ENCODE measurements around the gene NUDCD3.

NUDCD3 gene

DNA sequence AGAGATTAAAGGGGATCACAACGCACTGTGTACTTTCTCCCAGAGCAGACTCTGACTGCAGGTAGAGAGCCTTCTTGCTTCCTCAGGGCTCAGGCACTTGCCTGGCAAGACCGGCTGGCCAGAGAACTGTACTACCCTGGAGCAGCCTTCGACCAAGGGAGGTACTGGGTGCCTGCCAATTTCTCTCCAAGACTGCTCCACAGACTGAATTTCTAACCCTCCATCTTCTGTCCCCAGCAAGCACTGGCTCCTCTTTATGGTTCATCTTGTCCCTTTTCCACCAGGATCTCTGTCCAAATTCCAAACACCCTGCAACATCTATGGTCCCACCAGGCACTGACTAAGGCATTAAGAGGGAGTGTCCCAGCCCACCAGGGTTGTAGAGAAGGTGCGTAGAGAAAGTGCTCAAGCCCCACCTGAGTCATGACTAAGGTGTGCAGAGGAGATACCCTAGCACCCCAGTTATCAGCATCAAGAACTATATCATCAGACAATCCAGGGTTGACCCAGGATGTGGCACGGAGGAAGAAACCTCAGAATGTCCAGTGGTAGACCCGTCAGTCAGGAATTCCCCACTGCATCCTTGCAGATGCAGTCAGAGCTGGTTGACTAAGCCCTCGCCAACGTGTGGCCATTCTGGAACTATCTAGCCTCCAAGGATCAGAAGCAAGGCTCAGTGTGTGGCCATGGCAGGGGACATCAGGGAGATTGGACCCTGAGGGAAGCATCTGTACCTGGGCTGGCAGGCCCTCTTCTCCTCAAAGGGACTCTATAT is 104.1 kb downstream of the NUDCD3 start:
- in situ Hi-C loops (cut with MboI; ENCODE audit: low pct_unique_long_range_greater_than_20kb, low sequenced_read_pairs, unreplicated experiment): no loop called here
- TF ChIP-seq, protein P1, sequence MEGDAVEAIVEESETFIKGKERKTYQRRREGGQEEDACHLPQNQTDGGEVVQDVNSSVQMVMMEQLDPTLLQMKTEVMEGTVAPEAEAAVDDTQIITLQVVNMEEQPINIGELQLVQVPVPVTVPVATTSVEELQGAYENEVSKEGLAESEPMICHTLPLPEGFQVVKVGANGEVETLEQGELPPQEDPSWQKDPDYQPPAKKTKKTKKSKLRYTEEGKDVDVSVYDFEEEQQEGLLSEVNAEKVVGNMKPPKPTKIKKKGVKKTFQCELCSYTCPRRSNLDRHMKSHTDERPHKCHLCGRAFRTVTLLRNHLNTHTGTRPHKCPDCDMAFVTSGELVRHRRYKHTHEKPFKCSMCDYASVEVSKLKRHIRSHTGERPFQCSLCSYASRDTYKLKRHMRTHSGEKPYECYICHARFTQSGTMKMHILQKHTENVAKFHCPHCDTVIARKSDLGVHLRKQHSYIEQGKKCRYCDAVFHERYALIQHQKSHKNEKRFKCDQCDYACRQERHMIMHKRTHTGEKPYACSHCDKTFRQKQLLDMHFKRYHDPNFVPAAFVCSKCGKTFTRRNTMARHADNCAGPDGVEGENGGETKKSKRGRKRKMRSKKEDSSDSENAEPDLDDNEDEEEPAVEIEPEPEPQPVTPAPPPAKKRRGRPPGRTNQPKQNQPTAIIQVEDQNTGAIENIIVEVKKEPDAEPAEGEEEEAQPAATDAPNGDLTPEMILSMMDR (IDR thresholded peaks at IDR 0.05; ENCODE audit: extremely low read depth, insufficient read depth, missing control alignments): no peak
- no peak for DNase-seq (ENCODE audit: low spot score)

DNA sequence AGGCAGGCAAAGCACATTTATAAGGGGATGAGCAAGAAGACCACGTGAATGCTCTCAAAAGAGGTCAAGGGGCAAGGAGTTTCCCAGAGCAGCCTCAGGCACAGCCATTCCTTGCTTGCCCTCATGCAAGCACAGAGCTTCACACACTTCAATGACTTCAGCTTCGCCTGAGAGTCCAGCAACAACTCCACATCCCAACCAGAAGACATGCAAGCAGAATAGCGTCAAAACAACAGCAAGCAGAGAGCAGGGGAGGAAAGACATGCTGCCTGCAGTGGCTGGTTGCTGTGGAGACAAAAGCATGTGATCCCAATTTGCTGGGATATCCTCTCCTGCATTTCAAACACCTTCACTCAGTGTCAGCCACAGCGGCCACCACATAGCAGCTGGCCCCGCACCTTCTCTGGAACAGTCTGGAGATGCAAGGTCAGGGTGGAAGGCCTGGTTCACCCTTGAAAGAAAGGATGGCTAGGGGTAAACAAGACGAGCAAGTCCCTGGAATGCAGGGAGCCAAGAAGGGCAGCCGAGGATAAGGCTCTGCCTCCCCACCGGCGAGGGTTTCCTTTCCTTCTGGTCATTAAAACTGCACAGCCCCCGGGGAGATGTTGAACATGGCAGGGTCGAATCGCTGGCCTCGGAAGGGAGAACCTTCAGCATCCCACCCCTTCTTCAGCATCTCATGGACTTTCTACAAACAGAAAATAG is 104.9 kb downstream of the NUDCD3 start:
- TF ChIP-seq, protein P1 (IDR thresholded peaks at IDR 0.05; ENCODE audit: extremely low read depth, insufficient read depth, missing control alignments): no peak
- no peak for DNase-seq (ENCODE audit: low spot score)
- in situ Hi-C loops (cut with MboI; ENCODE audit: low pct_unique_long_range_greater_than_20kb, low sequenced_read_pairs, unreplicated experiment): no loop called here

DNA sequence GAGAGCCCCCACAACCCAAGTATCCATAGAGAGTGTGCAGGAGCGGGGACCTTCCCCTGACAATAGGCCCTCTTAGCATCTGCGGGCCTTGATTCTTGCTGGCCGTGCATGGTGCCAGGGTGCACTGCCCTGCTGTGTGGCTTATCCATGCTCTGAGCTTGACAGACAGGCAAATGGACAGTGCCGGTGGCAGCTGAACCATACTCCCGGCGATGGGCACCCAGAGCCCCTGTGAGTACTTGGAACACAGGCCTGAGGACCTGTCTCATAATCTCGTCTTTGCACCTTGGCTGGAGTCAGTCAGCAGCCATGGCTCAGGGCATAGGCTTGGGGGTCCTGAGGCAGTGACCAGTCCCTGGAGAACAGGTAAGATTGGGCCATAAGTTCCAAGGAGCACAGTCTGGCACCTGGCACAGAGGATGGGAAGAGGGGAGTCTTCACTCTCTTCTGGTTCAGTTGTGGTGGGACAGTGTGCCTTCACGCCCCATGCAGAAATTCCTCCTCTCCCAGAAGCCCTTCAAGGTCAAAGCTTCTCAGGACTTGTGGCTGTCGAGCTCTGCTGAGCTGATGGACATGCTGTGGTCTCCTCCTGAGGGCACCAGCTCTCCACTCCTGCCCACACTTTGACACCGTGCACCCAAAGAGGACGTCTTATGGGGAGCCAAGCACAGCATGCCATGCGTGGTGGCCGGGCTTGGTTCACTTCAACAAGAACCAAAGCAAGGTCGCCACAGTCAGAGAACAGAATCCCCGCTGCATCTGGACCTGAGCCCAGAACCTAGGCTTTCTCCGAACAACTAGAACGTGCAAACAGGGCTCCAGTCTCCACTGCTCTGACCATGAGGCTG is 105.6 kb downstream of the NUDCD3 start:
- in situ Hi-C loops (cut with MboI; ENCODE audit: low pct_unique_long_range_greater_than_20kb, low sequenced_read_pairs, unreplicated experiment): no loop called here
- TF ChIP-seq, protein P1 (IDR thresholded peaks at IDR 0.05; ENCODE audit: extremely low read depth, insufficient read depth, missing control alignments): no peak
- DNase-seq (ENCODE audit: low spot score): no peak

DNA sequence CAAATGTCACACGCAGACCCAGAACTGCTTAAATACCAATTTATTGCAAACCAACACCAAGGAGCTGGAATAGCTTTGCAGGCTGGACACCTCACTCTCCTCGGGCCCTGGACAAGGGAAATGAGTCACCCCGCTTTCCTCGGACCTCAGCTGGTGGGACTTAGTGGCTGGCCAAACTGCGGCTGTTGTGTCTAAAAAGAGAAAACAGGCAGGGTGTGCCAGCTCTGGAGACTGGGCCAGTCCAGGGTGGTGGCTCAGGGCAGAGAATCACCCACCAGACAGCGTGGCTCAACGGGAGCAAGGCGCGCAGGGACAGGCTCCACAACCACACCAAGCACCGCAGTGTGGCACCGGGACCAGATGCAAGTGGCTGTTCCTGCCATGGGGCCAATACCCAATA is 106.9 kb downstream of the NUDCD3 start:
- DNase-seq (ENCODE audit: low spot score): no peak
- TF ChIP-seq, protein P1 (IDR thresholded peaks at IDR 0.05; ENCODE audit: extremely low read depth, insufficient read depth, missing control alignments): no peak
- in situ Hi-C loops (cut with MboI; ENCODE audit: low pct_unique_long_range_greater_than_20kb, low sequenced_read_pairs, unreplicated experiment): no loop called here

DNA sequence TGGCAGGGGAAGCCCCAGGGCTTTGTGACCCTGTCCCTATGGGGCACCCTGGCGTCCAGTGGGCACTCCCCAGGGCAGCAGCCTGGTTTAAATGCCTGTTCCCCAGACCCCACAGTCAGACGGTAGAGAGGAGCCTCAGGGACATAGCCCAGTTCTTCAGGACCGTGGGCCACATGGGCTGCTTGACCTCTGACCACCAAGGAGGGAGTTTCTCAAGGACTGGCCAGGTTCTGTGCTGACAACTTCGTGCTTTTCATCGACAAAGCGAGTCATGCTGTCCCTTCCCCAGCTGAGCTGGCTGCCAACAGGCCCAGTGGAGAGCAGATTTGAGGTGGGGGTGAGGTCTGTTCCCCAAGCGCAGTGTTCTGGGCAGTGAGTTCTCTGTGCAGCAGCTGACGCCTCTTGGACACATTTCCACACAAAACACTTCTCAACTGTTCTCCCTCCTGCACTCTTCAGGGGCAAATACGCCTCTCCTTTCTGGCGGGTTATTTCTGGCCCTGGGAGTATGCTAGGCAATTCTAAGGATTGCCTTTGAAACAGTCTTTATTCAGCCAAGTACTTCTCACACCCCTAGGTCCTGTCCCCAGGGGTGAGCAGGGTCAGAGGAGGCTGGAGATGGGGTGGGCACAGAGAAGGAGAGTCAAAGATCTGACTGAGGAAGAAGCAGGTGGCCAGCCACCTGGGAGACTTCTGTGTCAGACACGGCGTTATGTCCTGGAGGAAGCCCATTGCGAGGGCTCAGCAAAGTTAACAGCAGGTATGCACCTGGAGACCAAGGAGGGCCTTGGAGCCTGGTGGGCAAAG is 107.8 kb downstream of the NUDCD3 start:
- in situ Hi-C loops (cut with MboI; ENCODE audit: low pct_unique_long_range_greater_than_20kb, low sequenced_read_pairs, unreplicated experiment): no loop called here
- TF ChIP-seq, protein P1 (IDR thresholded peaks at IDR 0.05; ENCODE audit: extremely low read depth, insufficient read depth, missing control alignments): no peak
- no peak for DNase-seq (ENCODE audit: low spot score)

All from GM13977 (cell line).